ENCODE data around the gene MAGI2.

MAGI2 gene

GRCh38 chr7:78747592-78747991 lies 705.9 kb downstream of the MAGI2 start:
- H3K4me2 ChIP-seq (ENCODE audit: insufficient read depth, low read length), result no peak overlapping the region
- no peaks in the 10 kb centered on the region for H3K36me3 ChIP-seq (ENCODE audit: insufficient read depth, low read length)
- no peak overlapping the region for H2AFZ ChIP-seq (ENCODE audit: low read depth, low read length)
- no peak overlapping the region for H3K27ac ChIP-seq (ENCODE audit: low read length)
- no peaks in the 10 kb centered on the region for H3K79me2 ChIP-seq (ENCODE audit: insufficient read depth, low read length)
- no peak for DNase-seq
- H4K20me1 ChIP-seq (ENCODE audit: insufficient read depth, low read length), result no peaks in the 10 kb centered on the region
- ATAC-seq (ENCODE audit: insufficient read depth, low read depth), result no peak
- H3K4me1 ChIP-seq (ENCODE audit: insufficient read depth, low read length), result no peaks in the 10 kb centered on the region
- no peak for TF ChIP-seq CTCF (IDR thresholded peaks at IDR 0.05; ENCODE audit: borderline replicate concordance, extremely low read depth, low read length, poor library complexity, severe bottlenecking)
- TF ChIP-seq EZH2 (IDR thresholded peaks at IDR 0.05; ENCODE audit: borderline replicate concordance, low read depth, low read length, severe bottlenecking), result no peak
- no peak overlapping the region for H3K9ac ChIP-seq (ENCODE audit: low read depth, low read length)
- H3K9me3 ChIP-seq (ENCODE audit: insufficient read depth, low read length, severe bottlenecking), result no peaks in the 10 kb centered on the region
- no peak overlapping the region for H3K4me3 ChIP-seq (ENCODE audit: low read depth in 1 of 2, low read length in 2 of 2)
- no peaks in the 10 kb centered on the region for H3K27me3 ChIP-seq (ENCODE audit: insufficient read depth, low read length, poor library complexity)

- Histone ChIP-seq H3K4me3 (ENCODE audit: low read depth in 1 of 2, low read length in 2 of 2) (no peak overlapping the region), H3K4me2 (ENCODE audit: insufficient read depth, low read length) (no peak overlapping the region), H3K36me3 (ENCODE audit: insufficient read depth, low read length) (no peaks in the 10 kb centered on the region), H4K20me1 (ENCODE audit: insufficient read depth, low read length) (no peaks in the 10 kb centered on the region), H3K27ac (ENCODE audit: low read length) (no peak overlapping the region), H3K79me2 (ENCODE audit: insufficient read depth, low read length) (no peaks in the 10 kb centered on the region), H3K27me3 (ENCODE audit: insufficient read depth, low read length, poor library complexity) (no peaks in the 10 kb centered on the region), H3K9me3 (ENCODE audit: insufficient read depth, low read length, severe bottlenecking) (no peaks in the 10 kb centered on the region), H3K4me1 (ENCODE audit: insufficient read depth, low read length) (no peaks in the 10 kb centered on the region), H3K9ac (ENCODE audit: low read depth, low read length) (no peak overlapping the region), H2AFZ (ENCODE audit: low read depth, low read length) (no peak overlapping the region)
- DNase-seq (no peak), ATAC-seq (ENCODE audit: insufficient read depth, low read depth) (no peak)
- no peak for TF ChIP-seq CTCF (IDR thresholded peaks at IDR 0.05; ENCODE audit: borderline replicate concordance, extremely low read depth, low read length, poor library complexity, severe bottlenecking)
- TF ChIP-seq EZH2 (IDR thresholded peaks at IDR 0.05; ENCODE audit: borderline replicate concordance, low read depth, low read length, severe bottlenecking), result no peak
These were observed 707.2 kb downstream of the MAGI2 start for GRCh38 chr7:78746301-78746700.

- Histone ChIP-seq H3K36me3 (ENCODE audit: insufficient read depth, low read length) (no peaks in the 10 kb centered on the region), H3K4me3 (ENCODE audit: low read depth in 1 of 2, low read length in 2 of 2) (no peak overlapping the region), H3K79me2 (ENCODE audit: insufficient read depth, low read length) (no peaks in the 10 kb centered on the region), H3K27me3 (ENCODE audit: insufficient read depth, low read length, poor library complexity) (no peaks in the 10 kb centered on the region), H4K20me1 (ENCODE audit: insufficient read depth, low read length) (no peaks in the 10 kb centered on the region), H3K4me1 (ENCODE audit: insufficient read depth, low read length) (no peaks in the 10 kb centered on the region), H3K9me3 (ENCODE audit: insufficient read depth, low read length, severe bottlenecking) (no peaks in the 10 kb centered on the region), H3K4me2 (ENCODE audit: insufficient read depth, low read length) (no peak overlapping the region), H3K9ac (ENCODE audit: low read depth, low read length) (no peak overlapping the region), H2AFZ (ENCODE audit: low read depth, low read length) (no peak overlapping the region), H3K27ac (ENCODE audit: low read length) (no peak overlapping the region)
- TF ChIP-seq CTCF (IDR thresholded peaks at IDR 0.05; ENCODE audit: borderline replicate concordance, extremely low read depth, low read length, poor library complexity, severe bottlenecking) (no peak), EZH2 (IDR thresholded peaks at IDR 0.05; ENCODE audit: borderline replicate concordance, low read depth, low read length, severe bottlenecking) (no peak)
- DNase-seq (no peak), ATAC-seq (ENCODE audit: insufficient read depth, low read depth) (no peak)
These were observed 710.8 kb downstream of the MAGI2 start for GRCh38 chr7:78742694-78743093.

DNA sequence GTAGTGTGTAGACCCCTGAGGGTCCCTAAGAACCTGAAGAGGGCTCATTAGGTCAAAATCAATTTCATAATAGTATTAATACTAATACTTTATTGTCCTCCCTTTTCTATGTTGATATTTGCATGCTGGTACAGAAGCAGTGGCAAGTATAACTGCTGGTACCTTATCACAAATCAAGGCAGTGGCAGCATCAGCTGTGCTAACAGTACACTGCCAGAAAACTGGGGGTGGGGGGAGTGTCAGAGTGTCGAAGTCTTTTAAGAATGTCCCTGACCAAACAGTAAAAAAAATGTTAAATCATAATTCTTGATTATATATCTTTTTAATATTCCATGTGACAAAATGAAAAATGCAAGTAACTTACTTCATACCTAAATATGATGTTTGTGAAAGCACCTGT lies 716.9 kb downstream of the MAGI2 start:
- Histone ChIP-seq H3K4me2 (ENCODE audit: insufficient read depth, low read length) (no peak overlapping the region), H3K9me3 (ENCODE audit: insufficient read depth, low read length, severe bottlenecking) (no peaks in the 10 kb centered on the region), H3K36me3 (ENCODE audit: insufficient read depth, low read length) (no peaks in the 10 kb centered on the region), H4K20me1 (ENCODE audit: insufficient read depth, low read length) (no peaks in the 10 kb centered on the region), H3K9ac (ENCODE audit: low read depth, low read length) (no peak overlapping the region), H3K27ac (ENCODE audit: low read length) (no peak overlapping the region), H3K4me1 (ENCODE audit: insufficient read depth, low read length) (no peaks in the 10 kb centered on the region), H3K4me3 (ENCODE audit: low read depth in 1 of 2, low read length in 2 of 2) (no peak overlapping the region), H3K27me3 (ENCODE audit: insufficient read depth, low read length, poor library complexity) (no peaks in the 10 kb centered on the region), H2AFZ (ENCODE audit: low read depth, low read length) (no peak overlapping the region; the same call in 1 of the 2 replicates), H3K79me2 (ENCODE audit: insufficient read depth, low read length) (no peaks in the 10 kb centered on the region)
- TF ChIP-seq EZH2 (IDR thresholded peaks at IDR 0.05; ENCODE audit: borderline replicate concordance, low read depth, low read length, severe bottlenecking), result no peak
- TF ChIP-seq CTCF (IDR thresholded peaks at IDR 0.05; ENCODE audit: borderline replicate concordance, extremely low read depth, low read length, poor library complexity, severe bottlenecking), result no peak
- ATAC-seq (ENCODE audit: insufficient read depth, low read depth) (no peak), DNase-seq (no peak)

Data from DND-41 (cell line).